Type B pancreatic cell (in vitro differentiated cells): ENCODE measurements around the gene SPDYE5. TPM values are rescaled to one million over a fixed set of nuclear protein-coding genes. Genes with fewer than 3 reads are reported as not detected.
"Not testable (repeated sequence)": the region's sequence is repeated elsewhere in the genome, so short reads cannot be mapped to it uniquely, and the experiment has no call there.

Experiments used
- DNase-seq: peaks from one replicate; pipeline ENCODE4 v3.0.0; 2021; ENCODE audit warnings: mixed read lengths; ENCODE audit not compliant: unreplicated experiment; ENCODE audit errors: extremely low spot score
- H3K27ac Mint-ChIP-seq: 2 replicates; pipeline ENCODE4 v1.8.0; 2021; ENCODE audit warnings: mild to moderate bottlenecking, mixed read lengths
- H3K27me3 Mint-ChIP-seq: 2 replicates; pipeline ENCODE4 v1.8.0; 2021; ENCODE audit warnings: mixed read lengths
- H3K36me3 Mint-ChIP-seq: 2 replicates; pipeline ENCODE4 v1.8.0; 2021; ENCODE audit warnings: mixed read lengths
- H3K4me1 Mint-ChIP-seq: one replicate; pipeline ENCODE4 v1.8.0; 2021; ENCODE audit warnings: mixed read lengths; ENCODE audit not compliant: unreplicated experiment
- H3K4me3 Mint-ChIP-seq: 2 replicates; pipeline ENCODE4 v1.8.0; 2021; ENCODE audit warnings: mild to moderate bottlenecking, mixed read lengths
- H3K9me3 Mint-ChIP-seq: 2 replicates; pipeline ENCODE4 v1.8.0; 2021; ENCODE audit warnings: mixed read lengths
- long read RNA-seq: library from polyadenylated mRNA; unstranded; transcript quantifications from one replicate; pipeline ENCODE4 v2.0.0, GENCODE V29; 2020
- total RNA-seq: library from RNA; stranded (reverse); gene quantifications from 2 replicates; pipeline ENCODE4 v1.2.1, GENCODE V29; 2021; ENCODE audit warnings: low replicate concordance
- TF ChIP-seq, protein P1 (sequence below): fragments of 200-600 bp; sonication (generic); conservative IDR thresholded peaks from 2 replicates; pipeline ENCODE4 v1.5.0; 2021; ENCODE audit warnings: antibody characterized with exemption, mild to moderate bottlenecking

Gene SPDYE5, protein sequence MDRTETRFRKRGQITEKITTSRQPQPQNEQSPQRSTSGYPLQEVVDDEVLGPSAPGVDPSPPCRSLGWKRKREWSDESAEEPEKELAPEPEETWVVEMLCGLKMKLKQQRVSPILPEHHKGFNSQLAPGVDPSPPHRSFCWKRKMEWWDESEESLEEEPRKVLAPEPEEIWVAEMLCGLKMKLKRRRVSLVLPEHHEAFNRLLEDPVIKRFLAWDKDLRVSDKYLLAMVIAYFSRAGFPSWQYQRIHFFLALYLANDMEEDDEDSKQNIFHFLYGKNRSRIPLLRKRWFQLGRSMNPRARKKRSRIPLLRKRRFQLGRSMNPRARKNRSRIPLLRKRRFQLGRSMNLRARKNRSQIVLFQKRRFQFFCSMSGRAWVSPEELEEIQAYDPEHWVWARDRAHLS
- total RNA-seq: not detected in 2 replicates
- long read RNA-seq, partial matches to known transcripts: 0 of 1 reads
- long read RNA-seq, other reads (novel, unspliced or antisense): 1 of 1 reads

DNA sequence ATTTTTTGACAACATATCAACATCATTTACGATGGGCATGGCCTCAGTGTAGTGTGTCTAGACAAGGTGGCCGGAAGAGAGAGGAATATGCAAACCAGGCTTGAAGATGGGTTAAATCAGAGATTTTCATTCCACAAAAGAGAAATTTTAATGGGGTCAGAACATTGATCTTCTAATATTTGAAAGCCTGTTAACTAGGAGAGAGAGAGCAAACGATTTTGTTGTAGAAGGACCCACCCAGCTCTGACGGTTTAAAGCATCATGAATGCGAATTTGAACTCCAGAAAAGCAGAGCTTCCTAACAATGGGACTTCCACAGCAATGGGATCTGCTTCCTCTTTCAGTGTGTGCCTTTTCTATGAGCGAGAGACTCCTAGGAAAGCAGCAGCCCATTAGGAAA lies at the start of gene SPDYE5:
TSS of gene SPDYE5 (plus strand) at position 301 of the 400 bp plus-strand sequence. CDS start 1,728 bp downstream, outside the sequence.
- H3K4me1 Mint-ChIP-seq, H3K27me3 Mint-ChIP-seq, H3K36me3 Mint-ChIP-seq, DNase-seq, H3K27ac Mint-ChIP-seq, H3K4me3 Mint-ChIP-seq, H3K9me3 Mint-ChIP-seq: not testable (repeated sequence)

- H3K4me1 Mint-ChIP-seq, H3K36me3 Mint-ChIP-seq, H3K27me3 Mint-ChIP-seq, H3K9me3 Mint-ChIP-seq: not testable (repeated sequence)
- Mint-ChIP-seq H3K4me3 (peak overlapping the region; percentile 93), H3K27ac (peak overlapping the region; percentile 91)
- DNase-seq: peak; percentile 78
Measured at GRCh38 chr7:75442465-75443111, 49.5 kb upstream of the SPDYE5 start.

- not testable (repeated sequence) for H3K9me3 Mint-ChIP-seq, H3K27ac Mint-ChIP-seq, H3K4me3 Mint-ChIP-seq, H3K27me3 Mint-ChIP-seq, DNase-seq, H3K4me1 Mint-ChIP-seq, H3K36me3 Mint-ChIP-seq
Measured at GRCh38 chr7:75449946-75450345, 42.2 kb upstream of the SPDYE5 start.

DNA sequence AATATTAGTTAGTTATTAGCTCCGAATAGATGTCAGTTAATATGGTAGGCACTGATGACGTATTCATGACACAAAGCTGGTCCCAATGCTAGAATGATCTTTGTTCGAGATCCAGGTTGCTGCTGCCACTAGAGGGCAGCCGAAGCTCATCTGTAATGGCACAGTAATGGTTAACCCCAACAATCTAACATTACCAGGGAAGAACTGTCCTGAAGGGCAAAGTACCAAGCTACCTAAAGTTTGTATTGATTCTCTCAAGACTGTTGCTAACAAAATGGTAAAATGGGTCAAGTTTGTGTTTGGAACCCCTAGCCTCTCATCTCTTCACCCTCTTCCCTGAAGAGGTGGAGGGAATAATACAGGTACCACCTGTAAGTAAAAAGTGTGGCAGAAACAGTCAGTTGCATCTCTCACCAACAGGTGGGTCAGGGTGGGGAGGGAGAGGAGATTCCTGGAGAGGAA lies 39.6 kb upstream of the SPDYE5 start:
- H3K4me1 Mint-ChIP-seq, H3K27ac Mint-ChIP-seq, H3K4me3 Mint-ChIP-seq, DNase-seq, H3K36me3 Mint-ChIP-seq, H3K27me3 Mint-ChIP-seq, H3K9me3 Mint-ChIP-seq: not testable (repeated sequence)
- TF ChIP-seq, protein P1, sequence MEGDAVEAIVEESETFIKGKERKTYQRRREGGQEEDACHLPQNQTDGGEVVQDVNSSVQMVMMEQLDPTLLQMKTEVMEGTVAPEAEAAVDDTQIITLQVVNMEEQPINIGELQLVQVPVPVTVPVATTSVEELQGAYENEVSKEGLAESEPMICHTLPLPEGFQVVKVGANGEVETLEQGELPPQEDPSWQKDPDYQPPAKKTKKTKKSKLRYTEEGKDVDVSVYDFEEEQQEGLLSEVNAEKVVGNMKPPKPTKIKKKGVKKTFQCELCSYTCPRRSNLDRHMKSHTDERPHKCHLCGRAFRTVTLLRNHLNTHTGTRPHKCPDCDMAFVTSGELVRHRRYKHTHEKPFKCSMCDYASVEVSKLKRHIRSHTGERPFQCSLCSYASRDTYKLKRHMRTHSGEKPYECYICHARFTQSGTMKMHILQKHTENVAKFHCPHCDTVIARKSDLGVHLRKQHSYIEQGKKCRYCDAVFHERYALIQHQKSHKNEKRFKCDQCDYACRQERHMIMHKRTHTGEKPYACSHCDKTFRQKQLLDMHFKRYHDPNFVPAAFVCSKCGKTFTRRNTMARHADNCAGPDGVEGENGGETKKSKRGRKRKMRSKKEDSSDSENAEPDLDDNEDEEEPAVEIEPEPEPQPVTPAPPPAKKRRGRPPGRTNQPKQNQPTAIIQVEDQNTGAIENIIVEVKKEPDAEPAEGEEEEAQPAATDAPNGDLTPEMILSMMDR: peak; percentile 70

- not testable (repeated sequence) for H3K36me3 Mint-ChIP-seq, H3K27ac Mint-ChIP-seq, H3K4me3 Mint-ChIP-seq, H3K9me3 Mint-ChIP-seq, H3K4me1 Mint-ChIP-seq, H3K27me3 Mint-ChIP-seq, DNase-seq
Measured at GRCh38 chr7:75456403-75456802, 35.7 kb upstream of the SPDYE5 start.

DNA sequence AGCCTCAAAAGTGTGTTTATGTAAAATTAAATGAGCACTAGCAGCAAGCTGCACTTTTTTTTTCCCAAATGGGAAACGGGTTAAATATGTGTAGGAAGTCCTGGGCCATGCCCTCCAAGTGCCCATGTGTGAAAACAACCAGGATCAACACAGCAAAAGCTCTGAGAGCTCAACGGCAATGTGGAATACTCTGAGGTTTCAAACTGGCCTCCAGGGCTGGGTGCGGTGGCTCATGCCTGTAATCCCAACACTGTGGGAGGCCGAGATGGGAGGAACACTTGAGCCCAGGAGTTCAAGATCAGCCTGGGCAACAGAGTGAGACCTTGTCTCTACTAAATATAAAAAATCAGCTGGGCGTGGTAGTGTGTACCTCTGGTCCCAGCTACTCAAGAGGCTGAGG lies 34.1 kb upstream of the SPDYE5 start:
- H3K27ac Mint-ChIP-seq, H3K27me3 Mint-ChIP-seq, H3K36me3 Mint-ChIP-seq, H3K4me1 Mint-ChIP-seq, DNase-seq, H3K4me3 Mint-ChIP-seq, H3K9me3 Mint-ChIP-seq: not testable (repeated sequence)

DNA sequence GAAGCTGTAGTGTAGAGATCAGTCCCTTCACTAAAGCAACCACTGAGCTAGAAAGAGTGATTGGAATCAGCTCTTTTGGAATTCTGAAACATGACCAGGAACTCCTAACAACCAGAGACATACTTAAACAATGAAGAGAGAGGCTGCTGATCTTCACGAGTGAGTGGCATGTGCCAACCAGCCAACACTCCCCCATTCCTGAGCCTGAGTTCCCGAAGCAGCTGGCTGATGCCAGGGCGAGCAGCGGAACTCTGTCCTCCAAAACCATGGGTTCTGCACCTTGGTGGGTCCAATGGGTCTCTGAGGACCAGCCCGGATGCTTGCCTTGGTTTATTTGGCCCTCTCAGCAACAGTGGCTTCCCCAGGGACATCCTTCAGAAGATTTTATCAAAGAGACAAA lies 31.6 kb upstream of the SPDYE5 start:
- H3K27ac Mint-ChIP-seq, H3K4me3 Mint-ChIP-seq, H3K36me3 Mint-ChIP-seq, DNase-seq, H3K27me3 Mint-ChIP-seq, H3K4me1 Mint-ChIP-seq, H3K9me3 Mint-ChIP-seq: not testable (repeated sequence)

- DNase-seq, H3K27me3 Mint-ChIP-seq, H3K9me3 Mint-ChIP-seq, H3K27ac Mint-ChIP-seq, H3K4me1 Mint-ChIP-seq, H3K4me3 Mint-ChIP-seq: not testable (repeated sequence)
- peaks cover 20% of the 10 kb centered on the region for H3K36me3 Mint-ChIP-seq
Measured at GRCh38 chr7:75470166-75470565, 22.0 kb upstream of the SPDYE5 start.

GRCh38 chr7:75477457-75477856 lies 14.7 kb upstream of the SPDYE5 start:
- H3K27me3 Mint-ChIP-seq, H3K36me3 Mint-ChIP-seq, H3K4me3 Mint-ChIP-seq, DNase-seq, H3K27ac Mint-ChIP-seq, H3K9me3 Mint-ChIP-seq, H3K4me1 Mint-ChIP-seq: not testable (repeated sequence)

DNA sequence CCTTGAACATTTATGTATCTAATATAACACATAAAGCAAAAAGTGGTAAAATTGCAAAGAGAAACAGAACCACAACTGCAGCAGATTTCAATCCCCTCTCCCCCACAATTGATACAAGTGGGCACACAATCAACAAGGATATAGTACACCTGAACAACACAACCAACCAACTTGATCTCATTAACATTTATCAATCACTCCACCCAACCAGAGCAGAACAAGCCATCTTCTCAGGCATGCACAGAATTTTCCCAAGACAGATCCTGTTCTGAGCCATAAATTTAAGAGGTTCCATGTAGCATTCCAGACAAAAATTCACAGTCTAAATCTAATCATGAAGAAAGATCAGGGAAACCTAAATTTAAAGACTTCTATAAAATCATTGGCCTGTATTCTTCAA lies 11.8 kb upstream of the SPDYE5 start:
- H3K4me3 Mint-ChIP-seq, H3K36me3 Mint-ChIP-seq, H3K4me1 Mint-ChIP-seq, DNase-seq, H3K27me3 Mint-ChIP-seq, H3K27ac Mint-ChIP-seq, H3K9me3 Mint-ChIP-seq: not testable (repeated sequence)

DNA sequence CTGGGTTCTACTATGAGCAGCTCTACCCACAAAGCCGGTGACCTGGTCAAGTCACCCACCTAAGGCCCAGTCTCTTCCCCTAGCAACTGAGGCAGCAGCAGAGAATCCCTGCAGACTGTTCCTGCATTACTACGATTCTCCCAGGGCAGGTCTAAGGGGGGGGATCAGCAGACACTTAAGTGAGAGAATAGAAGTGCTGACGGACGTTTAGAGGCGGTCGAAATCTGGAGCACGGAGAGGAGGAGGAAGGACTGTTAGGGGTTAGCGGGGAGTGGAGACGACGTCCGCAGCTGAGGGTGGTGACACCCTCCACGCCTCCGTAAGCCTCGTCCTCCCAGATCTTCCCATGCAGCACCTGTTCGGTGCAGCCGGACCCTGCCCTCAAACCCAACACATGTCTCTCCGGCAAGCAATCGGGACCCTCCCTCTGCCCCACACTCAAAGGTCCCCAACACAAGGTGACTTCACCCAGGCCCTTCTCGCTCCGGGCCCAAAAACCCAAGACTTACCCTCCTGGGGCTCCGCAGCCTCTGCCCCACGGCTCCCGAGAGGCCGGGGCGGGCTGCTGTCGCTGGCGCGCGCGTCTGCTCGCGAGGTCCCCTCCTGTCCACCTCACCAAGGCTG lies 6.7 kb upstream of the SPDYE5 start:
- not testable (repeated sequence) for H3K4me1 Mint-ChIP-seq, DNase-seq, H3K36me3 Mint-ChIP-seq, H3K9me3 Mint-ChIP-seq, H3K27me3 Mint-ChIP-seq
- peak overlapping the region; percentile 81 for H3K27ac Mint-ChIP-seq
- H3K4me3 Mint-ChIP-seq: peak overlapping the region; percentile 94

GRCh38 chr7:75485979-75486643 lies 6.0 kb upstream of the SPDYE5 start, which contains the start of gene POM121C:
POM121C (minus strand) TSS chr7:75486299; CDS start chr7:75441496, 44,803 bp downstream.
- not testable (repeated sequence) for H3K36me3 Mint-ChIP-seq, H3K9me3 Mint-ChIP-seq, H3K27me3 Mint-ChIP-seq, H3K4me1 Mint-ChIP-seq
- Mint-ChIP-seq H3K27ac (peak within 1 kb of the TSS; percentile 81), H3K4me3 (peak within 1 kb of the TSS; percentile 94)
- peak; percentile 85 for DNase-seq
